Neural progenitor cell (in vitro differentiated cells): ENCODE data around the gene AHI1.

Source experiments
- CTCF ChIP-seq: fragments of 200-600 bp; sonication (generic); IDR thresholded peaks from 2 replicates; pipeline ENCODE4 v1.5.1; 2017; ENCODE audit warnings: antibody characterized with exemption, mild to moderate bottlenecking
- EZH2 ChIP-seq: fragments of 200-600 bp; sonication (generic); IDR thresholded peaks from 2 replicates; pipeline ENCODE4 v1.6.1; 2017; ENCODE audit warnings: antibody characterized with exemption, mild to moderate bottlenecking, moderate library complexity
- EZH2phosphoT487 ChIP-seq: fragments of 200-600 bp; sonication (generic); IDR thresholded peaks from 2 replicates; pipeline ENCODE4 v1.6.1; 2017; ENCODE audit warnings: antibody characterized with exemption

GRCh38 chr6:135506270-135506997 is 8.9 kb upstream of the AHI1 start:
- peak; percentile 63 for TF ChIP-seq CTCF
- TF ChIP-seq EZH2phosphoT487 = no peak
- TF ChIP-seq EZH2 = no peak
